ENCODE measurements around the gene ATP6V1E1. TPM values are rescaled to one million over a fixed set of nuclear protein-coding genes. Genes with fewer than 3 reads are reported as not detected.

Gene ATP6V1E1
- total RNA-seq, 1 donor from 2014 or later, result 119 TPM

- H3K4me3 ChIP-seq (ENCODE audit: low read depth, low read length), result no peak overlapping the region
- DNase-seq (ENCODE audit: low read depth), result no peak
- no peak for TF ChIP-seq CTCF (IDR thresholded peaks at IDR 0.05; ENCODE audit: insufficient read depth, low read length, severe bottlenecking)
- no peaks in the 10 kb centered on the region for H3K27me3 ChIP-seq (ENCODE audit: control insufficient read depth, insufficient read depth, low read length)
- FAIRE-seq, result no peak
- H3K36me3 ChIP-seq (ENCODE audit: control insufficient read depth, insufficient read depth, low read length), result peaks cover 7% of the 10 kb centered on the region
Observed at GRCh38 chr22:17665248-17665647, 36.7 kb upstream of the ATP6V1E1 start.

- DNase-seq (ENCODE audit: low read depth) (no peak), FAIRE-seq (no peak)
- peaks cover 10% of the 10 kb centered on the region for H3K36me3 ChIP-seq (ENCODE audit: control insufficient read depth, insufficient read depth, low read length)
- TF ChIP-seq CTCF (IDR thresholded peaks at IDR 0.05; ENCODE audit: insufficient read depth, low read length, severe bottlenecking), result no peak
- H3K27me3 ChIP-seq (ENCODE audit: control insufficient read depth, insufficient read depth, low read length), result no peaks in the 10 kb centered on the region
- H3K4me3 ChIP-seq (ENCODE audit: low read depth, low read length), result no peak overlapping the region
Observed at GRCh38 chr22:17664414-17665055, 36.0 kb upstream of the ATP6V1E1 start.

- FAIRE-seq, result no peak
- Histone ChIP-seq H3K27me3 (ENCODE audit: control insufficient read depth, insufficient read depth, low read length) (no peaks in the 10 kb centered on the region), H3K4me3 (ENCODE audit: low read depth, low read length) (no peak overlapping the region), H3K36me3 (ENCODE audit: control insufficient read depth, insufficient read depth, low read length) (peaks cover 5% of the 10 kb centered on the region)
- TF ChIP-seq CTCF (IDR thresholded peaks at IDR 0.05; ENCODE audit: insufficient read depth, low read length, severe bottlenecking), result no peak
- DNase-seq (ENCODE audit: low read depth), result no peak
Observed at GRCh38 chr22:17656870-17657395, 28.4 kb upstream of the ATP6V1E1 start.

- peaks cover 4% of the 10 kb centered on the region for H3K36me3 ChIP-seq (ENCODE audit: control insufficient read depth, insufficient read depth, low read length)
- DNase-seq (ENCODE audit: low read depth), result no peak
- no peak overlapping the region for H3K4me3 ChIP-seq (ENCODE audit: low read depth, low read length)
- no peak for FAIRE-seq
- TF ChIP-seq CTCF (IDR thresholded peaks at IDR 0.05; ENCODE audit: insufficient read depth, low read length, severe bottlenecking), result no peak
- no peaks in the 10 kb centered on the region for H3K27me3 ChIP-seq (ENCODE audit: control insufficient read depth, insufficient read depth, low read length)
Observed at GRCh38 chr22:17655289-17655688, 26.7 kb upstream of the ATP6V1E1 start.

- Histone ChIP-seq H3K4me3 (ENCODE audit: low read depth, low read length) (no peak overlapping the region), H3K36me3 (ENCODE audit: control insufficient read depth, insufficient read depth, low read length) (no peaks in the 10 kb centered on the region), H3K27me3 (ENCODE audit: control insufficient read depth, insufficient read depth, low read length) (no peaks in the 10 kb centered on the region)
- FAIRE-seq, result no peak
- DNase-seq (ENCODE audit: low read depth), result no peak
- no peak for TF ChIP-seq CTCF (IDR thresholded peaks at IDR 0.05; ENCODE audit: insufficient read depth, low read length, severe bottlenecking)
Observed at GRCh38 chr22:17648569-17648968, 20.0 kb upstream of the ATP6V1E1 start.

GRCh38 chr22:17647991-17648390 lies 19.4 kb upstream of the ATP6V1E1 start:
- Histone ChIP-seq H3K4me3 (ENCODE audit: low read depth, low read length) (no peak overlapping the region), H3K36me3 (ENCODE audit: control insufficient read depth, insufficient read depth, low read length) (no peaks in the 10 kb centered on the region), H3K27me3 (ENCODE audit: control insufficient read depth, insufficient read depth, low read length) (no peaks in the 10 kb centered on the region)
- no peak for TF ChIP-seq CTCF (IDR thresholded peaks at IDR 0.05; ENCODE audit: insufficient read depth, low read length, severe bottlenecking)
- FAIRE-seq, result no peak
- no peak for DNase-seq (ENCODE audit: low read depth)
